Type B pancreatic cell (in vitro differentiated cells): ENCODE data around the gene MDC1. TPM values are rescaled to one million over a fixed set of nuclear protein-coding genes. Genes with fewer than 3 reads are reported as not detected.

Experiments
- DNase-seq: peaks from one replicate; pipeline ENCODE4 v3.0.0; 2021; ENCODE audit warnings: mixed read lengths; ENCODE audit not compliant: unreplicated experiment; ENCODE audit errors: extremely low spot score
- H3K27ac Mint-ChIP-seq: 2 replicates; pipeline ENCODE4 v1.8.0; 2021; ENCODE audit warnings: mild to moderate bottlenecking, mixed read lengths
- H3K27me3 Mint-ChIP-seq: 2 replicates; pipeline ENCODE4 v1.8.0; 2021; ENCODE audit warnings: mixed read lengths
- H3K36me3 Mint-ChIP-seq: 2 replicates; pipeline ENCODE4 v1.8.0; 2021; ENCODE audit warnings: mixed read lengths
- H3K4me1 Mint-ChIP-seq: one replicate; pipeline ENCODE4 v1.8.0; 2021; ENCODE audit warnings: mixed read lengths; ENCODE audit not compliant: unreplicated experiment
- H3K4me3 Mint-ChIP-seq: 2 replicates; pipeline ENCODE4 v1.8.0; 2021; ENCODE audit warnings: mild to moderate bottlenecking, mixed read lengths
- H3K9me3 Mint-ChIP-seq: 2 replicates; pipeline ENCODE4 v1.8.0; 2021; ENCODE audit warnings: mixed read lengths
- total RNA-seq: library from RNA; stranded (reverse); gene quantifications from 2 replicates; pipeline ENCODE4 v1.2.1, GENCODE V29; 2021; ENCODE audit warnings: low replicate concordance
- TF ChIP-seq, protein P1 (sequence below): fragments of 200-600 bp; sonication (generic); conservative IDR thresholded peaks from 2 replicates; pipeline ENCODE4 v1.5.0; 2021; ENCODE audit warnings: antibody characterized with exemption, mild to moderate bottlenecking

MDC1 gene
- total RNA-seq, 1 donor from 2014 or later: 71.3 TPM

DNA sequence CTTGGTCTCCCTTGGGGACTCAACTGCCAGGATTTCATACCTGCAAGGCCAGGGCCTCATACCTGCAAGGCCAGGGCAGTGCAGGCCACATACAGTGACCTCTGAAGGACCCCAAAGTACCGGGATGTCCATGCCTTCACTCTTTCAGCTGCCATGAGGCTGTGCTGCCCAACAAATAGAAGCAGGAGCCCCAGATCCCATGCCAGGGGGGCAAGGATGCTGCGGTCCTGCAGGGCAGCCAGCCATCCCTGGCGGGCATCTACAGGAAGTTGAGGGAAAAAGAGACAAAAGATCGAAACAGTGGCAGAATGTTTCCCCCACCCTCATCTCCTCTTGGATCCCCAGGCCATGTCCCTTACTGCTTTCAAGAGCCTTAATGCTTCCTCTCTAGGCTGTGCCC, 27.1 kb downstream of the MDC1 start:
- TF ChIP-seq, protein P1, sequence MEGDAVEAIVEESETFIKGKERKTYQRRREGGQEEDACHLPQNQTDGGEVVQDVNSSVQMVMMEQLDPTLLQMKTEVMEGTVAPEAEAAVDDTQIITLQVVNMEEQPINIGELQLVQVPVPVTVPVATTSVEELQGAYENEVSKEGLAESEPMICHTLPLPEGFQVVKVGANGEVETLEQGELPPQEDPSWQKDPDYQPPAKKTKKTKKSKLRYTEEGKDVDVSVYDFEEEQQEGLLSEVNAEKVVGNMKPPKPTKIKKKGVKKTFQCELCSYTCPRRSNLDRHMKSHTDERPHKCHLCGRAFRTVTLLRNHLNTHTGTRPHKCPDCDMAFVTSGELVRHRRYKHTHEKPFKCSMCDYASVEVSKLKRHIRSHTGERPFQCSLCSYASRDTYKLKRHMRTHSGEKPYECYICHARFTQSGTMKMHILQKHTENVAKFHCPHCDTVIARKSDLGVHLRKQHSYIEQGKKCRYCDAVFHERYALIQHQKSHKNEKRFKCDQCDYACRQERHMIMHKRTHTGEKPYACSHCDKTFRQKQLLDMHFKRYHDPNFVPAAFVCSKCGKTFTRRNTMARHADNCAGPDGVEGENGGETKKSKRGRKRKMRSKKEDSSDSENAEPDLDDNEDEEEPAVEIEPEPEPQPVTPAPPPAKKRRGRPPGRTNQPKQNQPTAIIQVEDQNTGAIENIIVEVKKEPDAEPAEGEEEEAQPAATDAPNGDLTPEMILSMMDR: no peak
- peak overlapping the region; percentile 83 for H3K27ac Mint-ChIP-seq
- DNase-seq: no peak
- H3K4me3 Mint-ChIP-seq: peak overlapping the region; percentile 96
- H3K27me3 Mint-ChIP-seq: no peaks in the 10 kb centered on the region
- H3K4me1 Mint-ChIP-seq: peaks cover 44% of the 10 kb centered on the region
- H3K36me3 Mint-ChIP-seq: peaks cover 4% of the 10 kb centered on the region
- H3K9me3 Mint-ChIP-seq: no peaks in the 10 kb centered on the region

DNA sequence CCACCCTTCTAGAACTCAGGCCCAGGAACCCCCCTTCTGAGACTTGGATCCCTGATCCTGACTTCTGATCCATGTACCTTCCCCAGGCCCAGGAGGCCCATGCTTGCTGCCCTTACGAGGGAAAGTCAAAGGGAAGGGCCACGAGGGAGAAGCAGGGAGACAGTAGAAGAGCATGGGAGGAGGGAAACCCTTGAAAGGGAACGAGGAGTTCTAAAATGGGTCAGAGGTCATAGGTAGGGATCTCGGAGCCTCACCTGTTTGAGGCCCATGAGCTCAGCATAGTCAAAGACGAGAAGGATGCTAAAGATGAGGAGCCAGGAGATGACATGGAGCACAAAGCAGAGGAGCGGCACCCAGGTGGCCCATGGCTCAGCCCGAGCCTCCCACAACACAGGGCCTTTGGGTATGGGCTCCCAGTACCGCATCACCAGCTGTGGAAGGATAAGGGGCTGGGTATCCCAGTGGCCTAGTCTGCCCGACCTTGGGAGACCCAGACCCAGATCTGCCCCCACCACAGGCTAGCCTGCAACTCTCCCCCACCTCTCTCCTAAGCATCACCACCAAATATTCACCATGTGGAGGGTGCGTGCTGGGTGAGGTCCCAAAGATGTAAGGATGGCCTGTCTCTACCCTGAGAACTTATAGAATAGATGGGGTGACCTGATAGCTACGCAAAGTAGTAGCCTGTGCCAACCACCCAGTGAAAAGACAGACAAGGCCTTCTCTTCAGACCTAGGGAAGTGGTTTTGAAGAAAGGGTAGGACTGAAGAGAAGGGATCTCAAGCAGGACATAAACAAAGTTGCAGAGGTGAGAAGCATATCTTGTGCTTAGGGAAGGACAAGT, 27.8 kb downstream of the MDC1 start:
- TF ChIP-seq, protein P1: no peak
- Mint-ChIP-seq H3K4me3 (peak overlapping the region; percentile 99), H3K27me3 (no peaks in the 10 kb centered on the region), H3K36me3 (peaks cover 4% of the 10 kb centered on the region), H3K27ac (no peak overlapping the region), H3K4me1 (peaks cover 48% of the 10 kb centered on the region), H3K9me3 (no peaks in the 10 kb centered on the region)
- DNase-seq: no peak

DNA sequence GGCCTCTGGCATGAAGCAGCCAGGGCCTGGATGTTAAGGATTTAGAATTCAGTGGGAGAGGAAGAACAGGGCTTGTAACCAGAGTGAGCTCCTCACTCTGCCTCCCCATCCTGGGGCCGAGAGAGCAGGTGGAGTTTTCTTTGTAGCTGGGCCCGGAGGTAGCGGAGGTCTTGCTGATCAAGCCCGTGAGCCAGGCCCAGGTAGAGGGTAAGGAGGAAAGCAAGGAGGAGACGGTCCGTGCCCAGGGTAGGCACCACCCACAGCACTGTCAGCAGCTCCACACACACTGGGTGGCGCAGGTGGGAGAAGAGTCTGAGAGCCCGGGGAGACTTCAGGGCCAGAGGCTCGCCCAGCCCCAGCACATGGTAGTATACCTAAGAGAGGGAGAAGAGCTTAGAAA, 28.5 kb downstream of the MDC1 start:
- H3K9me3 Mint-ChIP-seq: no peaks in the 10 kb centered on the region
- peak overlapping the region; percentile 81 for H3K27ac Mint-ChIP-seq
- DNase-seq: no peak
- H3K4me1 Mint-ChIP-seq: peaks cover 54% of the 10 kb centered on the region
- H3K36me3 Mint-ChIP-seq: peaks cover 7% of the 10 kb centered on the region
- TF ChIP-seq, protein P1: no peak
- H3K27me3 Mint-ChIP-seq: no peaks in the 10 kb centered on the region
- H3K4me3 Mint-ChIP-seq: peak overlapping the region; percentile 99

DNA sequence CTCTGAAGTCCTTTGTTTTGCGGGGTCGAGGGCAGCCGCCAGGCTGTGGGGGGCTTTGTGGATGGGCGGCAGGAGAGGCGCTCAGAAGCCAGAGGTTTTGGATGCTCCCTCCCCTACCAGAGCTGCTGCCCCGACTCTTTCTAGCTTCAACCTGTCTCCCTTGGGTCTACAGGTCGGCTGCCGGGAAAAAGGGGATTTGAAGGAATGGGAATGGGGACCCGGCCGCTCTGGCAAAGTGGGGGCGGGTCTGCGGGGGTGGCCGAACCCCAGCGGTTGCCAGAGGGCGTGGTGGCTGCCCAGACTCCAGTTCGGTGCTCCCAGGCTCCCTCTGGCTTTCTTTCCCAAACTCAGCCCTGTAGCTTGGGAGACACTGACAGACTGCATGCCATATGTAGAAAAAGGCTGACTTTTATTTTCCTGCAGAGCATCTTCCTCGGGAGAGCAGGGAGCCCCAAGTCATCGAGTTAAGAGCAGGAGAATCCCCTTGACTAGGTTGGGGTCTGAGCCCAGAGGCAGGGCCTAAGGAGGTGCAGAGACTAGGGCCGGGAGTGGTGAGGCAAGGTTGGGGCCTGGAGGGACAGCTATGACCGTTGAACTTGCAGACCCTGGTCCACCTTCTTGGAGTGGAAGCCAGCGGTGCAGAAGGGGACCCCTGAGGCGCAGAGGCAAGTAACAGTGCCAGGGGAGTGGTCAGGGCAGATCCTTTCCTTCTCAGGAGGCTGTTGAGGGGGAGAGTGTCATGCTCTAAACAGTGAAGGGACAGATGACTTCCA, 29.2 kb downstream of the MDC1 start:
- no peak for DNase-seq

DNA sequence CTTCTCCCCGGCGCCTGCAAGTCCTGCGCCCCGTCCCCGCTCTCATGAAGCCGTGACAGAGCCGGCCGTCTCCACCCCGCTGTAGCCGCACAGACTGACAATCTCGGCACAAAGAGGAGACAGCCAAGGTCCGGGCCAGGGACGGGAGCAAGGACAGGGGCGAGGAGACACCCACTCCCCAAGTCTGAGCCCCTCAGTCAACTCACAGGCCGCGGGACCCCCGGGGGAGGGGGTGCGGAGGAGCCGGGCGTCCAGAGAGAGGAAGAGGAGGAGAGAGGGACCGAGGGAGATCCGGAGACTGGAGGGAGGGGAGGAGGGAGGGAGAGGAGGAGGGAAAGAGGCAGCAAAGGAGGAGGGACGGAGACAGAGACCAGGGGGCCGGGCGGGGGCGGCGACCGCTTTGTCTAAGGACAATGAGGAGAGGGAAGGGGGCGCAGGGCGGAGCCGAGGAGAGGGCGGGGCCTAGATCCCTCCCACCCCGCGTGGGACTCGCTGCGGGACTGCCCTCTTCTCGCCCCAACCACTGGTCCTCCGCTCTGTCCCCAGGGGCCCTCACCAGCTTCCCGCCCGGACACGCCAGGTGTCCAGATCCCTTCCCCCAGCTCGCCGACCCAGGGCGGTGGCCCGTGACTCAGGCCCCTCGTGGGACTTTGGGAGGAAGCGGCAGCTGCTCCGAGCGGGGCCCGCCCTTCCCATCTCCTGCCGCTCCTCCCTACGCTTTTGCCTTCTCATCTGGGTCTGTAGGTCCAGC, 30.0 kb downstream of the MDC1 start:
- Mint-ChIP-seq H3K4me1 (peaks cover 65% of the 10 kb centered on the region), H3K27ac (peak overlapping the region; percentile 81), H3K27me3 (no peaks in the 10 kb centered on the region), H3K36me3 (peaks cover 7% of the 10 kb centered on the region), H3K4me3 (peak overlapping the region; percentile 99), H3K9me3 (no peaks in the 10 kb centered on the region)
- TF ChIP-seq, protein P1: no peak
- peak; percentile 89 for DNase-seq

More for the DNA sequence above, 29.2 kb downstream of the MDC1 start:
- no peaks in the 10 kb centered on the region for H3K27me3 Mint-ChIP-seq
- TF ChIP-seq, protein P1: no peak
- H3K36me3 Mint-ChIP-seq: peaks cover 7% of the 10 kb centered on the region
- peak overlapping the region; percentile 99 for H3K4me3 Mint-ChIP-seq
- H3K4me1 Mint-ChIP-seq: peaks cover 57% of the 10 kb centered on the region
- H3K27ac Mint-ChIP-seq: peak overlapping the region; percentile 81
- no peaks in the 10 kb centered on the region for H3K9me3 Mint-ChIP-seq
